ENCODE data around the gene RAB40C. TPM values are rescaled to one million over a fixed set of nuclear protein-coding genes. Genes with fewer than 3 reads are reported as not detected.

The RAB40C gene
- total and polyA plus RNA-seq, 7 donors, result 16.8 to 41.2 (median 28.8) TPM

DNA sequence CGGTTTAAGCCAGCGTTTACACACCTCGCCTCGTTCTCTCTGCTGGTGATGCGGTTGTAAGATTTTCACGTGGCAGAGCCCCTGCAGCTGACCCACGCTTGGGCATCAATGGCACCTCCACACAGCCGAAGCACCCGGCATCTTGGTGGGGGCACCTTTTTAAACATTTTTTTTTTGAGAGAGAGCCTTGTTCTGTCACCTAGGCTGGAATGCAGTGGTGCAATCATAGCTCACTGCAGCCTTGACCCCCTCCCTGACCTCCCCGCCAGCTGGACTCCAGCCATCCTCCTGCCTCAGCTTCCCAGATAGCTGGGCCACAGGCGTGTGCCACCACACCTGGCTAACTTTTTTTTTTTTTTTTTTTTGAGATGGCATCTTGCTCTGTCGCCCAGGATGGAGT is 64.2 kb downstream of the RAB40C start:
- H3K9me3 ChIP-seq, result no peaks in the 10 kb centered on the region
- no peak overlapping the region for H3K4me3 ChIP-seq
- TF ChIP-seq EP300 (IDR thresholded peaks at IDR 0.05), result no peak
- TF ChIP-seq POLR2AphosphoS5 (IDR thresholded peaks at IDR 0.05), result no peak
- no peak for TF ChIP-seq POLR2A (IDR thresholded peaks at IDR 0.05)
- TF ChIP-seq, protein P1, sequence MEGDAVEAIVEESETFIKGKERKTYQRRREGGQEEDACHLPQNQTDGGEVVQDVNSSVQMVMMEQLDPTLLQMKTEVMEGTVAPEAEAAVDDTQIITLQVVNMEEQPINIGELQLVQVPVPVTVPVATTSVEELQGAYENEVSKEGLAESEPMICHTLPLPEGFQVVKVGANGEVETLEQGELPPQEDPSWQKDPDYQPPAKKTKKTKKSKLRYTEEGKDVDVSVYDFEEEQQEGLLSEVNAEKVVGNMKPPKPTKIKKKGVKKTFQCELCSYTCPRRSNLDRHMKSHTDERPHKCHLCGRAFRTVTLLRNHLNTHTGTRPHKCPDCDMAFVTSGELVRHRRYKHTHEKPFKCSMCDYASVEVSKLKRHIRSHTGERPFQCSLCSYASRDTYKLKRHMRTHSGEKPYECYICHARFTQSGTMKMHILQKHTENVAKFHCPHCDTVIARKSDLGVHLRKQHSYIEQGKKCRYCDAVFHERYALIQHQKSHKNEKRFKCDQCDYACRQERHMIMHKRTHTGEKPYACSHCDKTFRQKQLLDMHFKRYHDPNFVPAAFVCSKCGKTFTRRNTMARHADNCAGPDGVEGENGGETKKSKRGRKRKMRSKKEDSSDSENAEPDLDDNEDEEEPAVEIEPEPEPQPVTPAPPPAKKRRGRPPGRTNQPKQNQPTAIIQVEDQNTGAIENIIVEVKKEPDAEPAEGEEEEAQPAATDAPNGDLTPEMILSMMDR (IDR thresholded peaks at IDR 0.05), result no peak
- WGBS, 2 donors, result 93% methylated on average over 12 of the region's 12 CpGs
- intact Hi-C loops (cut with DNase I), result no loop called here
- H3K36me3 ChIP-seq, result peaks cover 0 to 54% (median 3%) of the 10 kb centered on the region in 4 donors
- no peak for DNase-seq
- H3K4me1 ChIP-seq, result peaks cover 0 to 15% (median 13%) of the 10 kb centered on the region in 4 donors
- H3K27ac ChIP-seq, result no peak overlapping the region
- no peaks in the 10 kb centered on the region for H3K27me3 ChIP-seq

DNA sequence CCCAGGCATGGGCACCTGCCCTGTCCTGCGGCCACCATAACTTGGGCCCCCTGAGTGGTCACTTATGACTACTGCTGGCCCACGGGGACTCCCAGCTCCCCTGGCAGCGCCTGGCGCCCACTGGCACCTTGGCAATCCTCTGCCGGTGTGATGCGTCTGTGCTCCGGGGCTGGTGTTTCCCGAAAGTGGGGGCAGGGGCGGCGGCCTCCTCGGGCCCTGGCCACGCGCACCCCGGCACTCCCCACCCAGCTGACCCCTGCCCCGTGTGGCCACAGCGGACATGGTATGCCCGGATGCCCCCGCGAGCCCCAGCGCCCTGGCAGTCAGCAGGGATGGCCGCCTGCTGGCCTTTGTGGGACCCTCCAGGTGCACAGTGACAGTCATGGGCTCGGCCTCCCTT is 67.6 kb downstream of the RAB40C start:
- peaks cover 0 to 19% (median 14%) of the 10 kb centered on the region in 4 donors for H3K4me1 ChIP-seq
- H3K27ac ChIP-seq, result no peak overlapping the region
- peaks cover 0 to 48% (median 3%) of the 10 kb centered on the region in 4 donors for H3K36me3 ChIP-seq
- H3K27me3 ChIP-seq, result no peaks in the 10 kb centered on the region
- intact Hi-C loops (cut with DNase I), result no loop called here
- no peak for DNase-seq
- no peak overlapping the region for H3K4me3 ChIP-seq
- WGBS, 2 donors, result 95 to 96% methylated on average over 22 of the region's 22 CpGs
- TF ChIP-seq, protein P1 (IDR thresholded peaks at IDR 0.05), result no peak
- TF ChIP-seq POLR2AphosphoS5 (IDR thresholded peaks at IDR 0.05), result no peak
- no peak for TF ChIP-seq POLR2A (IDR thresholded peaks at IDR 0.05)
- no peak for TF ChIP-seq EP300 (IDR thresholded peaks at IDR 0.05)
- H3K9me3 ChIP-seq, result no peaks in the 10 kb centered on the region

DNA sequence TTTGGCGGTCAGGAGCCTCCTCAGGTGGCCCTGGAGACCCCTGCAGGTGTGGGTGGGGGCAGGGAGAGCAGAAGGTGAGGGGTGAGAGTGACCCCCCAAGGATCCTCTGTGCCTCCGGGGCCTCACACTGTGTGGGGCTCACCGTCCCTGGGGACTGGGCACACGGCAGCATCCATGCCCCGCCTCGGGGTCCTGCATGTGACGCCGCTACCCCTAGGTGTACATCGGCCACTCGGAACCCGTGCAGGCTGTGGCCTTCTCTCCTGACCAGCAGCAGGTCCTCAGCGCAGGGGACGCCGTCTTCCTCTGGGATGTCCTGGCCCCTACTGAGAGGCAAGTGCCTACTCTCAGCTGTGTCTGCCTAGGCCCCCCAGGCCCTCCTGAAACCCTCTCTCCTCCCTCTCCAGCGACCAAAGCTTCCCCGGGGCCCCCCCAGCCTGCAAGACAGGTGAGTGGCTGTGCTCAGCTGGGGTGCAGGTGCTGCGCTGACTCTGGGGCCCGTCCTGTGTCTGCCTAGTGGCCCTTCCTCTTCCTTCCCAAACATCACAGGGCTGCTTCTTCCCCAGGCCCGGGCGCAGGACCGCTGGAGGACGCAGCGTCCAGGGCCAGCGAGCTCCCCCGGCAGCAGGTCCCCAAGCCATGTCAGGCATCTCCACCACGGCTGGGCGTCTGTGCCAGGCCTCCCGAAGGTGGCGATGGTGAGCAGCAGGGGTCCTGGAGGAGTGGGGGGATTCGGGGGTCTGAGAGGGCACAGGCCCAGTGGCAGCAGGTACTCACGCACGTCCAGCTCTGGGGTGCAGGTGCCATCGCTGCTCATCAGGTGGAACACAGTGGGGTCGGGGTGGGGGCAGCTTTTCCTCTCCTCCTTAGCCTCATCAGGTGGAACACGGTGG is 69.1 kb downstream of the RAB40C start:
- Histone ChIP-seq H3K4me3 (no peak overlapping the region), H3K27ac (no peak overlapping the region), H3K9me3 (no peaks in the 10 kb centered on the region), H3K27me3 (no peaks in the 10 kb centered on the region), H3K4me1 (peaks cover 0 to 19% (median 14%) of the 10 kb centered on the region in 4 donors), H3K36me3 (peaks cover 0 to 35% (median 3%) of the 10 kb centered on the region in 4 donors)
- no peak for DNase-seq
- no peak for TF ChIP-seq POLR2AphosphoS5 (IDR thresholded peaks at IDR 0.05)
- TF ChIP-seq, protein P1 (IDR thresholded peaks at IDR 0.05), result no peak
- no peak for TF ChIP-seq POLR2A (IDR thresholded peaks at IDR 0.05)
- TF ChIP-seq EP300 (IDR thresholded peaks at IDR 0.05), result no peak
- 92% methylated on average over 35 of the region's 35 CpGs for WGBS, 2 donors
- intact Hi-C loops (cut with DNase I), result no loop called here

DNA sequence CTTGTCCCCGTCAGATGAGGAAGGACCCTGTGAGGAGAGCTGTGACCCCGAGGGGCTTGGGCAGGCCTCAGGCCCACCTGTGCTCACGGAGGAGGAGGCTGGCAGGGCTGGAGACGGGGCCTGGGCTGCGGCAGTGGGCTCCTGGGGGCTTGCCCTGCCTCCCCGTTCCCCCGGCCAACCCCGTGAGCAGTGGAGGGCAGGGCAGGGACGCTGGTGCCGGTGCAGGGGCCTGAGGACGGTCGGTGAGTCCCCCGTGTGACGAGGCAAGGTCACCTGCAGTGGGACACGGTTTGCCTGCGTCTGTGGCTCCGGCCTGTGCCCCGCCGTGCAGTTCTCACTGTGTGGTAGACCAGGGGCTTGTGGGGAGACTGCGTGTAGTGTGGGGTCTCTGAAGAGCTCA is 69.8 kb downstream of the RAB40C start:
- TF ChIP-seq, protein P1 (IDR thresholded peaks at IDR 0.05), result no peak
- TF ChIP-seq POLR2A (IDR thresholded peaks at IDR 0.05) (no peak), POLR2AphosphoS5 (IDR thresholded peaks at IDR 0.05) (no peak), EP300 (IDR thresholded peaks at IDR 0.05) (no peak)
- Histone ChIP-seq H3K27me3 (no peaks in the 10 kb centered on the region), H3K4me3 (no peak overlapping the region), H3K36me3 (peaks cover 0 to 35% (median 3%) of the 10 kb centered on the region in 4 donors), H3K27ac (peak overlapping the region in 1 of 4 donors; percentile 71), H3K4me1 (peaks cover 0 to 19% (median 14%) of the 10 kb centered on the region in 4 donors), H3K9me3 (no peaks in the 10 kb centered on the region)
- 87 to 92% methylated on average over 20 of the region's 20 CpGs for WGBS, 2 donors
- intact Hi-C loops (cut with DNase I), result loop anchor here (1.0 to 10.0 kb wide), 4 partner anchors 17 to 275 kb away; partner anchors contain the start of genes CAPN15 and PGAP6
- no peak for DNase-seq

All from sigmoid colon (tissue), 7 donors.